ENCODE results near the gene LMTK3.

DNA sequence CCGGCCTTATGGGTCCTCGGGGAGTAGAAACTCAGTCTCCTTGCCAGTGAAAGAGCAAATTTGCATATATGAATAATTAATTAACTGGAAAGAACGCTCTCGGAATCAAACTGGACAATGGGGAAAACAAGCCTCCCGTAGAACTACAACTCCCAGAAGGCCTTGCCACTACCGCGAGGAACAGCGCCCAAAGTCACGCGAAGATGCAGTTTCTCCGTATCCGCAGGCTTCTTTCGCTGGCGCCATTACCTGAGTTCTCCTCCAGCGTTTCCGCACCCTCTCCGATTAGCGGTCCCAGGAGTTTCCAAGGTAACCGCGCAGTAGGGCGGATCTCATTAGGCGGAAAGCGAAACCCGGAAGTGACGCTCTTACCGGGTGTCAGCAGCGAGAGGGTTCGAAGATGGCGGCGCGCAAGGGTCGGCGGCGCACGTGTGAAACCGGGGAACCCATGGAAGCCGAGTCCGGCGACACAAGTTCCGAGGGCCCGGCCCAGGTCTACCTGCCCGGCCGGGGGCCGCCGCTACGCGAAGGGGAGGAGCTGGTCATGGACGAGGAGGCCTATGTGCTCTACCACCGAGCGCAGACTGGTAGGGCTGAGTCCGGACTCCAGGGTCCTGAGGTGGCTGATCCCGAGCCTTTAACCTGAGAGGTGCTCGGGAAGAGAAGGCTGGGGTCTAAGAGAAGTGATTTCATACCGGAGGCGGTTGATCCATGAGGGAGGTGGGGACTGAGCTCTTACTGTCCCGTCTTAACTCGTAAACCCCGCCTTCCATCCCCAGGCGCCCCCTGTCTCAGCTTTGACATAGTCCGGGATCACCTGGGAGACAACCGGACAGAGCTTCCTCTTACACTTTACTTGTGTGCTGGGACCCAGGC is 65.8 kb downstream of the LMTK3 start, which contains the start of gene GRWD1:
- TF ChIP-seq, protein P1, sequence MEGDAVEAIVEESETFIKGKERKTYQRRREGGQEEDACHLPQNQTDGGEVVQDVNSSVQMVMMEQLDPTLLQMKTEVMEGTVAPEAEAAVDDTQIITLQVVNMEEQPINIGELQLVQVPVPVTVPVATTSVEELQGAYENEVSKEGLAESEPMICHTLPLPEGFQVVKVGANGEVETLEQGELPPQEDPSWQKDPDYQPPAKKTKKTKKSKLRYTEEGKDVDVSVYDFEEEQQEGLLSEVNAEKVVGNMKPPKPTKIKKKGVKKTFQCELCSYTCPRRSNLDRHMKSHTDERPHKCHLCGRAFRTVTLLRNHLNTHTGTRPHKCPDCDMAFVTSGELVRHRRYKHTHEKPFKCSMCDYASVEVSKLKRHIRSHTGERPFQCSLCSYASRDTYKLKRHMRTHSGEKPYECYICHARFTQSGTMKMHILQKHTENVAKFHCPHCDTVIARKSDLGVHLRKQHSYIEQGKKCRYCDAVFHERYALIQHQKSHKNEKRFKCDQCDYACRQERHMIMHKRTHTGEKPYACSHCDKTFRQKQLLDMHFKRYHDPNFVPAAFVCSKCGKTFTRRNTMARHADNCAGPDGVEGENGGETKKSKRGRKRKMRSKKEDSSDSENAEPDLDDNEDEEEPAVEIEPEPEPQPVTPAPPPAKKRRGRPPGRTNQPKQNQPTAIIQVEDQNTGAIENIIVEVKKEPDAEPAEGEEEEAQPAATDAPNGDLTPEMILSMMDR (IDR thresholded peaks at IDR 0.05; ENCODE audit: low read depth, low read length, poor library complexity, severe bottlenecking): peak; percentile 40
- no peak for TF ChIP-seq EZH2phosphoT487 (IDR thresholded peaks at IDR 0.05; ENCODE audit: borderline replicate concordance, low read length)
